ENCODE results near the gene TRMT1L.

DNA sequence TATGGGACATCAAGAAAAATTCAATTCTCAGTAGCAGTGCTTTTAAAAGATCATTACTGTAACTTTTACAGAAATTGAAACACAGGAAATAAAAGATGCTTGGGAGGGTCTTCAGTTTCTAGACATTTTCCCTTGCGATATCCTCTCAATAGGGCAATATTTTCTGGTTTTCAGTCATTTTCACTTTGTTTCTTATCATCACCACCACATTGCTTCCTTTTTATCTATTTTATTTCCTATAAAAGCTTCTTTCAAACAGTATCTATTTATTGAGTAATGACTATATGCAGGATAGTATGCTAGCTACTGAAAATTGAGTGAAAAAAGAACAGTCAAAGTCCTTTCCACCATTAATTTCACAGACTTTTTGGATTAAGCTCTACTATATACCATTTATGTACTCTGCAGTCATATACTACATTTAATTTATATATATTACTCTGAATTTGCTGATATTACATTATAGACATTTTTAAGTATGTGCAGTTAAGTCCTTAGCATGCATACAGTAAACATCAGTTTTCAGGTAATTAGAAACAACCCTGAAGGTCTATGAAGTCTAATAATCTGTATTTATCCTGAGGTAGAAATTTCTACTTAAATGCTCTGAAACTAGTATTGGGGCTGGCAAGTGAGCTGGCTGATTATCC lies 18.7 kb downstream of the TRMT1L start:
- TF ChIP-seq, protein P1, sequence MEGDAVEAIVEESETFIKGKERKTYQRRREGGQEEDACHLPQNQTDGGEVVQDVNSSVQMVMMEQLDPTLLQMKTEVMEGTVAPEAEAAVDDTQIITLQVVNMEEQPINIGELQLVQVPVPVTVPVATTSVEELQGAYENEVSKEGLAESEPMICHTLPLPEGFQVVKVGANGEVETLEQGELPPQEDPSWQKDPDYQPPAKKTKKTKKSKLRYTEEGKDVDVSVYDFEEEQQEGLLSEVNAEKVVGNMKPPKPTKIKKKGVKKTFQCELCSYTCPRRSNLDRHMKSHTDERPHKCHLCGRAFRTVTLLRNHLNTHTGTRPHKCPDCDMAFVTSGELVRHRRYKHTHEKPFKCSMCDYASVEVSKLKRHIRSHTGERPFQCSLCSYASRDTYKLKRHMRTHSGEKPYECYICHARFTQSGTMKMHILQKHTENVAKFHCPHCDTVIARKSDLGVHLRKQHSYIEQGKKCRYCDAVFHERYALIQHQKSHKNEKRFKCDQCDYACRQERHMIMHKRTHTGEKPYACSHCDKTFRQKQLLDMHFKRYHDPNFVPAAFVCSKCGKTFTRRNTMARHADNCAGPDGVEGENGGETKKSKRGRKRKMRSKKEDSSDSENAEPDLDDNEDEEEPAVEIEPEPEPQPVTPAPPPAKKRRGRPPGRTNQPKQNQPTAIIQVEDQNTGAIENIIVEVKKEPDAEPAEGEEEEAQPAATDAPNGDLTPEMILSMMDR (conservative IDR thresholded peaks at IDR 0.05): no peak
- no peak for TF ChIP-seq ZFX (IDR thresholded peaks at IDR 0.05)

All from C4-2B (cell line).